Measurements from ENCODE around the gene CCSER1.
A peak's percentile ranks its signal among the peaks of the same experiment; 100 is the strongest.
"Not testable (repeated sequence)": the region's sequence is repeated elsewhere in the genome, so short reads cannot be mapped to it uniquely, and the experiment has no call there.

The CCSER1 gene

DNA sequence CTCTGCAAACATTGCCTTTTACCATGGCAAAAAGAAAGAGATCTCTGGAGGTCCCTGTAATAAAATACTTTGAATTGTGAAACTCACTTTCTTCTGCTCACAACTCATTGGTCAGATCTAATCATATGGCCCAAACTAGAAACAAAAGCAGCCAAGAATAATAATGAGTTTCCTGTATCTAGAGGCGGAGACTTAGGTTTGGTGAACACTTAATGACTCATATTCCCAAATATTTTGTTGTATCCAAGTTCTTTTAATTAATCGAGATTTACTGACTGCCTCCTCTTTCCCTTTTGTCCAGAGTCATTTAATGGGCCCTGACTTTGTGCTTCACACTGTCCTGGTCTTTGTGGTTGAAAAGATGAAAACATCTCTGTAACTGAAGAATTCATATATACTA, 190.6 kb downstream of the CCSER1 start:
- DNase-seq, result no peak

DNA sequence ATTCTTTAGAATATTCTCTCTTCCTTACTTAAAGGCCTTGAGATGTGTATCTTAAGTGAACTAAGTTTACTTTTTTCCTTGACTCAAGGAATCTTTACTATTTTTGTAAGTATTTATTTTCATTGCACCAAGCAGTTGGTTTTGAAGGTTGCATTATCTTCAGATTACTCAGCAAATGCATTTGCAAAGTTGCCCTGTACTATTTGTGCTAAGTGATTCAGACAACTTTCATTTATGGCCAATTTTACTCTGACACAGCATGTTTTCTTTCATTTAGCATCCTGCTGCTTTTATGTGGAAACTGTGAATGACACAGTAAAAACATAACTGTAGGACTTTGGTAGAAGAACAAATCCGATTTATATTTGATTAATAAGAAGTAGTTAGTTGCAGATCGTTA, 191.0 kb downstream of the CCSER1 start:
- DNase-seq, result no peak

DNA sequence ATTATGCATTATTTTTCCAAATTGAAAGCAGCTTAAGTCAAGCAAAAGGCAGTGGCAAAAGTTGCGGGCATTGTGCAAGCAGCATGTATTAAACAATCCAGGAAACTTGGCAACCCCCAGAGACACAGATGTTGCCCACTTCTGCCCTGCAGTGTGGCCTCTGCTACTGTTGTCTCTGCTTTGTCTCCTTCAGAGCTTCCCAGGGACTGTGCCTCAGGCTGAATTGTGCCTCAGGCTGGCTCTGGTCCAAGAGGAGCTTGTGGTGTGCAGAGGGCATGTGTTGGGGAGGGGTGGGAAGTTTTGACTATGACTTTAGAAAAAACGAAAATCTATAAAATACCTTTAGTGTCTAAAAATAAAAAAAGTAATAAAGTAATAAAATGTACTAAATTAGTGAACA, 201.4 kb downstream of the CCSER1 start:
- DNase-seq, result peak; percentile 15

DNA sequence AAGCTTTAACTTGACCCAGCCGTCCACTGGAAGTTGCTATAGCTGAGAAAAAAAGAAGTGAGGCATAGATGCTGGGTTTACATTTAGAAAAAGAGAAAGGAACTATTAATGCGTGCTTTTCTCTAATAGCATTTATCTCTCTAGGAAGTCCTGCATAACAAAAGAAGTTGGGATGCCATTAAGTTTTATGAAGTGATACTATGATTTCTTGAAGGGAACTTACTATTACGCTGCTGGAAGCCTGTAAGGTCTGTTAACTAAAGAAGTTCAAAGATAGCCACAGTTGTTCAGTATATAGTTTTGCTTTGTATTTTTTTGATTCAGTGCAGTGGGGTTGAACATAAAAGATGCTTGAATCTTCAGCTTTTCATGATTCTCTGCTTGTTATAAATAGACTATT, 203.4 kb downstream of the CCSER1 start:
- no peak for DNase-seq

DNA sequence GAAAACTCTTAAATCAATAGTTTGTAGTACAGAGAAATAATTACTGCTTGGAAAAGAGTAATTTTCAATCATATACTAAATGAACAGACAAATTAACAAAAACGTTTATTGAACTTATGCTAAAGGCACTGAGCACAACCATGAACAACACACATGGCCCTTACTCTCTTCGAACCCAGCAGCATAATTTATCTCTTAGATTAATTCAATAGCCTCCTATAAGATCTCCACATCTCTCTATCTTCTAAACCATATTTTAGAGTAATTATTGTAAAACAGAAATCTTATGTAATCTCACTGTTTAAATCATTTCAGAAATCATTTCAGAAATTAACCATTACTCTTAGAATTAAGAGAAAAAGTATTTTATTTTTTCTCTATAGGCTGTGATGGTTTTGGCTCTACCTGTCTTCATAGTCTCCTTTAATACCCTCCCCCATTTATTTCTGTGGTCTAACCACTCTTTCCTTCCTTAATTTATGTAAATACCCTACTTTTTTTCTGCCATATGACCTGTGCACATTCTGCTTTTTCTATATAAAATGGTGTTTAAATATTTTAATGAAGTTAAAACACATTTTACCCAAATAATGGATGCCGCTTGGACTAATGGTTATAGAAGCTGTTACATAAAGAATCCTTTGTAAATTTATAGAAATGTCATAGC, 218.5 kb downstream of the CCSER1 start:
- no peak for DNase-seq

DNA sequence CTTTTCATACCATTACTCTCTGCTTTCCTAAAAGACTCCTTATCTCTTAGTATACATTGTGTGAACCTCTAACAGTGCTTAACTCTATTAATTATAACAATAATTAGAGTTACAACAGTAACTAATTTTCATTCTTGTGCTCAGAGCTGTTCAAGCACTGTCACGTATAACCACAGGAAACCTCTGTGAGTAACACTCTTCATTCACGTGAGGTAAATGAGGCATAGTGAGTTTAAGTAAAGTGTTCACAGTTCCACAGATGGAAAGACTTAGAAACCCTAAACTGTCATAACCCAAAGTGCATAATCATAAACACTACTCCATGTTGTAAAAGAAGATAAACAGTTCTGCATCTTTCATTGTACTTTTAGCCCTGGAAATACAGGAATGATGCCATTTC, 222.4 kb downstream of the CCSER1 start:
- no peak for DNase-seq

DNA sequence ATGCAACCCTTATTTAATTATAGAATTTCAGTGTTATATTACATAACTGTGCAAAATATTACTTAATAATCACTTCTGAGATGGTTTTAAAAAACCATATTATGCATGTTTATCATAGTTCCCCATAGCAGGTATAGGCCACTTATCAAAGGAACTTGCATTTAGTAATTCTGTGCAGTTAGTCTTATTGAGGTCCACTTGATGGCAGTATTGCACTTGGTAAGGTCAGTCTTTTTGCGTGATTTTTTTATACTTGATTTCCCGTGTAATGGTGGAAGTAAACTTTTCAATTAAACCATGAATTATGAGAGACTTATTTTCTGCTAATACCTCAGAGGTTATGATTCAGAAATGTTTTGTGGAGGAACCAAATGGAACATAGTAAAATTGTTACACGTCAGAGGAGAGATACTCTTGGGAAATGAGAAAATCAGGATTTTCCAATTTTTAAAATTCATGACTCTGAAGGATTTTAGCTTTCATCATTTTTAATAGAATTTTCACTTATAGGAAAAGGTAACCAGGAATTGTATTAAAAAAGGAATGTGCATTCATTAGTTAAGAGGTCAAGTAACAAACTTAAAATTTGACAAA, 230.0 kb downstream of the CCSER1 start:
- peak; percentile 36 for DNase-seq

DNA sequence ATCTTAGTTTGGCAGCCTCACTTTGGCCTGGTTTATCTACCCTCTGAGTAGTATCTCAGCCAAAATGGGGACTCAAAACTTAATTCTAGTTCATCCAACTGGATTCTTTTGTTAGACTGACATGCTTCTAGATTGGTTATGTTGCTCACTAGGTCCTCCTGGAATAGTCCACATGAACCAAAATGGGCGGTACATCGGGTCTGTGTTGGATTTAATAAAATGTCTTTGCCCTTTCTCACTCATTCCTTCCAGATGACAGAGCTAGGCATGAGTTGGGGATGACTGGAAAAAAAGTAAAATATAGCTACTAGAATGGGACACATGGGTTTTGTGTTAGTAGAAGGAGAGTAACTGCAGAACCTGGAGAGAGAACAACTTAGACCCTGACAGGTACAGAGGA, 247.9 kb downstream of the CCSER1 start:
- no peak for DNase-seq

DNA sequence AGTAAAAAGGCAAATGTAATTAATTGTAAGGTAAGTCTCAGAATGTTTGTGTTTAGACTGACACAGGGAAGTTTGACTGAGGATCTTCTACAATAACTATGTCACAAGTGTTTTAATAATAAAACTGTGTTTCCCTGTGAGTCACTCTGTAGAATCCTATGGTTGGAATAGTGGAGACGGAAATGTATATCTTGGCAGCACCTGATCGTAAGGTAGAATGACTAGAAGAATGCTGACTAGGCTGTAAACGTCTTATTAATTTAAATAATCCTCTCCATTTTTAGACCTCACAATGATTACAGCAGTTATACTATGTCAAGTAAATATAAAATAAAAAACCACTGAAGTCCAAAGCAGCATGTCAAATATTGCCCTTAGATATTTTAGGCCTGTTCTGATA, 266.0 kb downstream of the CCSER1 start:
- DNase-seq, result no peak

DNA sequence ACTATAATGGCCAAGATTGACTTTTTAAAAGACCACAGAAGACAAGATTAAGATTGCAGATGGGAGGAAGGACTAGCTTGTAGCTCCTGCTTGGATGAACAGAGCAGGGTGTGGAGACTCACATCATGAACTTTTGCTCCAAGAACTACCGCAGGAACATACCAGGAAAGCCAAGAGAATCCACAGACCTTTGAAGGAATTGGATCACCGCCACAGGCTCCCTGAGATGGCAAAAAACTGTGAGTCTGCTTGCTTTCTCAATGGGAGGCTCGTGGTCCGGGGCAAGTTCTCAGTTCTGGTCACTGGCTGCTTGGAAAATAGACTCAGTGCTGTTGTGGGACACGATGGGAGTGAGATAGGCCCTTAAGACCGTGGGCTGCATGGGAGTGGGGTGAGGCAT, 276.6 kb downstream of the CCSER1 start:
- DNase-seq, result no peak

DNA sequence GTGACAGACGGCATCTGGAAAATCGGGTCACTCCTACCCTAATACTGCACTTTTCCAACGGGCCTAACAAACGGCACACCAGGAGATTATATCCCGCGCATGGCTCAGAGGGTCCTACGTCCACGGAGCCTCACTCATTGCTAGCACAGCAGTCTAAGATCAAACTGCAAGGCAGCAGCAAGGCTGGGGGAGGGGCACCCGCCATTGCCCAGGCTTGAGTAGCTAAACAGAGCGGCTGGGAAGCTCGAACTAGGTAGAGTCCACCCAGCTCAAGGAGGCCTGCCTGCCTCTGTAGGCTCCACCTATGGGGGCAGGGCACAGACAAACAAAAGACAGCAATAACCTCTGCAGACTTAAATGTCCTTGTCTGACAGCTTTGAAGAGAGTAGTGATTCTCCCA, 280.7 kb downstream of the CCSER1 start:
- not testable (repeated sequence) for DNase-seq

DNA sequence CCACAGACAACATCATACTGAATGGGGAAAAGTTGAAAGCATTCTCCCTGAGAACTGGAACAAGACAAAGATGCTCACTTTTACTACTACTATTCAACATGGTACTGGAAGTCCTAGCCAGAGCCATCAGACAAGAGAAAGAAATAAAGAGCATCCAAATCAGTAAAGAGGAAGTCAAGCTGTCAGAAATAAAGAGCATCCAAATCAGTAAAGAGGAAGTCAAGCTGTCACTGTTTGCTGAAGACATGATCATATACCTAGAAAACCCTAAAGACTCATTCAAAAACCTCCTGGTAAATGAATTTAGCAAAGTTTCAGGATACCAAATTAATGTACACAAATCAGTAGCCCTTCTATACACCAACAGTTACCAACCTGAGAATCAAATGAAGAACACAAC, 285.6 kb downstream of the CCSER1 start:
- DNase-seq, result not testable (repeated sequence)

DNA sequence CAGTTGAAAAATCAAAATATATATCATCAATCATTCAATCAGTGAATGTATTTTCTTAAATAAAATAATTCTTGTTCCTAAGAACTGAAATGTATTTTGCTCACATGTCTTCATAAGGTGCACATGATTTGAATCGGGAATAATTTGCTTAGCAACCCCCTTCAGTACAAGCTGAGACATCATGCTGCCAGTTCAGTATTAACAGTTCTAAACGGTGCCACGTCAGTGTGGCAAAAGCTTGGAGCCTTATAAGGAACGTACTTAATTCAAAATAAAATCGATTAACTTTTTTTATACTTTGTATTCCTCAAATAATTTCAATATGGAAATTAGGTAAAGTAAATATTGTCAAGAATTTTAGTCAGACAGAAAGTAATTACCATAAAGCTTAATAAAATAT, 287.9 kb downstream of the CCSER1 start:
- DNase-seq, result no peak

DNA sequence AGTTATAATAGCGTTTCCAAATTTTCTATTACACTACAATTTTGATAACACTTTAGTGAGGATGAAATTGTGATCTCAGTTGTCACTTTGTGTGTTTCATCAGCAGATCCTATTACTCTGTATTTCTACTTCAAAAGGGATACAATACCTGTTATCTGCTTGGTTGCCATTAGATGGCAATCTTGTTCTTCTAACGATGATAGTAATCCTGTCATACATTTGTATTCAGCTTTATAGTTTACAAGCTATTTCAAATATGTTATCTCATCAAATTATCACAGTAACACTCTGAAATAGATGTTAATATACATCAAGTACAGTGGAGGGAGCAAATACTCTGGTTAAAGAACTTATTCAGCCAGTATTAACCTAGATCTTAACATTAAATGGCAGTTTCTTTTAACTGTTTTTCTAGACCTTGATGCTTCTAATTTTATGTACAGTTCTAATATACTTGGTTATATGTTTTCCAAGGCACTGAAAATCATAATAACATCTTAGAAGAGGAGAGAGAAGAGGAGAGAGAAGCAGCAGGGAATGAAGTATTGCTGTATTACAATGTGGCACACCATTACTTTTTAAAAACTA, 292.0 kb downstream of the CCSER1 start:
- peak; percentile 70 for DNase-seq

DNA sequence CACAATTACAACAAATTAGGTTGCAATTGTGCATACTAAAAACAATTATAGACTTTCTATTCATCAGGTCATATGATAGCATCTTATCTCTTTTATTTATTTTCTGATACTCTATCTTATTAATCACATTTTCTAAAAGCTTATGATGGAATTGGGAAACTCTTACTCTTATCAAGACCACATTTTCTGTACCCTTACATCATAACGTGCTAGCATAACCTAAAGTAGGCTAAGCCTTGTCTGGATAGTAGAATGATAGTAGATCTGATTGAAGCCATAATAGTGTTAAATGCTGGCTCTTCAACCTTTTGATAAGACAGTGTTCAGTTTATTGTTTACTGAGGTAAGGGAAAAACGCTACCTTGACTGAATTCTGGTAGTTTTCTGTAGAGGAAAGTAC, 294.0 kb downstream of the CCSER1 start:
- no peak for DNase-seq

DNA sequence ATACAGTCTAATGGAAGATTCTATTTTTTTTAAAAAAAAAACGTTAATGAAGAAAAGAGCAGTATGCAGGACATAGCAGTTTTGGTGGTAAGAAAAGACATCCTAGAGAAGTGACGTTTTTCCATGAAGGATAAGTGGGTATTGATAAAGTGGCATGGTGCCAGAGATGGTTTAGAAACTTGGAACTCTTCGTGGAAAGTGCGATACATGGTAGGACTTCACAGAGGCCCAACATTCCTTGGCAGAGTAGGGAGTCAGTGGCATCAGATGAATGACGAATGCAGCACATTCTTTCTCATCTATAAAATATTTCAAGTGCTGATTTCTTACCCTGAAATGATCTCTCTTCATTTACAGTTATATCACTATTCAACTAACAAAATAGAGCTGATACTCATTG, 298.7 kb downstream of the CCSER1 start:
- DNase-seq, result no peak

DNA sequence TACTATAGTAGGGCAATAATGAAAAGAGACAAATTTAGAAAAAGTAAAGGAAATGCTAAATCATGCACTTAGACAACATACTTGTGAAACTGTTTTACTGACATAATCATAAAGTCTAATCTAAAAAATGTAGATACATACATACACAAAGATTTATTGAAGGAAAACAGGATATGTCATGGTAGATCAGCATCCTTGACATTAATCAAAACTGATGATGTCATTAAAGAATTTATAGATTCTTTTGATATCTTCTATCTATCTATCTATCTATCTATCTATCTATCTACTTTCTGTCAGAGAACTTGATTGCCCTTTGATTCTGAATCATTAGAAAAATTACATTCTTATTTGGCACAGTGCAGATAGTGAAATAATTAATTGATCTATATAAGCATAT, 311.3 kb downstream of the CCSER1 start:
- DNase-seq, result no peak

DNA sequence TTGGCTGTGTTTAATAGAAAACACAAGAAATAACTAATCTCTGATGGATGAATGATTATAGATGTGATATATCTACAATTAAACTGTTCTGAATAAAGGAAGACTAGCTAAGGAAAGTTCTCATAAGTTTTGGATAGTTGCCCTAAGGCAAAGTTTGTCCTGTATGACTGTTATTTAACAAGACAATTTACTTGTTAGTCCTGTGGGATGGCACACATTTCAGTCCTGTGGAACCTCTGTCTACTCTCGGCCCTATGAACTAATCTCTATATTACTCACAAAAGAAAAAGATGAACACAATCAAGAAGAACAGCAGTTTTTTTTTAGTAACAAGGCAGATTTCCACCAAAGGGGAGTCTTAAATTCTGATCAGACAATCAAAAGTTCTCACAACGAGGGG, 314.6 kb downstream of the CCSER1 start:
- no peak for DNase-seq

DNA sequence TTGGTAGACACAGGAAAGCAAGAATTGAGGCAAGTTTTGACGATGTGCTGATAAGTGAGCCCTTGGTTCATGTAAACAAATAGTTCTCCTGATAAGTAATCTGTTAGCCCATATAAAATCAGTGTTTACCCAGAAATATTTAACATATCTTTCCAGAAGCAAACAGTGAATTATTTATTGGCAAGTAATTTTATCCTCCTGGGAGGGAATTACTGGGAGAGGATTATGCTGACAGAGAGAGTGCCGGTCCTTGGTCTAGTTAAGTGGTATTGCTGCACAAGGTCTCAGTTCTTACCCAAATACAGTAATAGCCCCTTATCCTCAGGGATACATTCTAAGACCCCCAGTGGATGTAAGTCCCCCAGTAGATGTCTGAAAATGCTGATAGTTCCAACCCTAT, 315.4 kb downstream of the CCSER1 start:
- no peak for DNase-seq

DNA sequence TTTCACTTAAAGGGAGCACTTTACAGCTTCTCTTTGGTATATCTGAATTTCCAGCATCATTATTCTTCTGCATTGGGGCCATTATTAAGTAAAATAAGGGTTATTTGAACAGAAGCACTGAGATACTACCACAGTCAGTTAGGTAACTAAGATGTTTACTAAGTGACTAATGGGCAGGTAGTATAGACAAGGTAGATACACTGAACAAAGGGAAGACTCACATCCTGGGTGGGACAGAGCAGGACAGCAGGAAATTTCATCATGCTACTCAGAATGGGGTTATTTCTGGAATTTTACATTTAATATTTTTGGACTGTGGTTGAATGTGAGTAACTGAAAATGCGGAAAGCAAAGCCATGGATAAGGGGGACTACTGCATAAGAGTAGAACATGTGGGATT, 316.0 kb downstream of the CCSER1 start:
- no peak for DNase-seq

DNA sequence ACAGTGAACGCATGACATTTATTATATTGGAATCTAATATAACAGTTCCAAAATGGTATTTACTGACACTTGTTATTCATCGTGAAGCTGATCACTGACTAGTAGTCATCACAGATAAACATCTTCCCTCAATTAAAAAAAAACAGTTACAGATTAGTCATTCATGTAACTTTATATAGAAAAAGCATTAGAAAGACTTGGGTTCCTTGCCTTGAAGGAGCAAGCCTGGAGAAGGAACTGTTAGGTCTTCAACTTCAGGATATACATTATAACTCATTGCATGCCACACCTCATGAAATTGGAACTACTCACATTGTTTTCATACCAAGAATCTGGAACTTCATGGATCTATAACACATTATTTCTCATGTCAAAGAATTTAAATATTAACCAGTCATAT, 317.7 kb downstream of the CCSER1 start:
- no peak for DNase-seq

DNA sequence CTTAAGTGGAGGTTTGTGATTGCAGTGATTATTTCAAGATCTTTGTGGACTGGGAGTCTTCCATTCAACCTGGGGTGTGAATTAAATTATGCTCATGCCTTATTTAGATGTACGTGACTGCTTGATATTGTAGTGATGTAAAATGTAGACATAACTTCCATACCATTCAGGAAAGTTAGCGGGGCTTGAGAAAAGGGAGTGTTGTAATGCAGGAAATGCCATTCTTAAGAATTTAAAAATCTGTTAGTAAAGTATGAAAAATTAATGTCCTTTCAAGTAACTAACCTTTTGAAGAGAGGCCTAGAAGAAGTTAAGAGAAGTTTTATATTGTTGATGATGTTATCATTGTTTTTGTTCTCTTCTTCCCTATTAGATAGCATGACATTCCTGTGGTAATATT, 318.2 kb downstream of the CCSER1 start:
- no peak for DNase-seq

DNA sequence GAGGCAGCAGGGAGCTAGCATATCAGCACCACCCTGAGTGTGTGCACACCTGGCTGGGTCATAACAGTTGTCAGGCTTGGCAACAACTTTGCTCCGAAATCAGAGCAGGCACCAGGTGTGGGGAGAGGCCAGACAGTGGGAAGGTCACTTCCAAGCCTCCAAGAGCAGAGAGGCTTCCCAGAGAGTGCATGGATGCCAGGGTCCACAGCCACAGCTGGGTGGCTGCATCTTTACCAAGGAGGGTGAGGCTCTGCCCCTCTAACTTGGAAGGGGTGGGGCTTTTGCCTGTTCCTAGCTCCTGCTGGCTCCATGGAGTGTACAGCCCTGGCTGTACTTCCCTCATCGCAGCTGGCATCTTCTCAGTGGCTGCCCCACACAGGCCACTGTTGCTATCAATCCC, 322.4 kb downstream of the CCSER1 start:
- no peak for DNase-seq

DNA sequence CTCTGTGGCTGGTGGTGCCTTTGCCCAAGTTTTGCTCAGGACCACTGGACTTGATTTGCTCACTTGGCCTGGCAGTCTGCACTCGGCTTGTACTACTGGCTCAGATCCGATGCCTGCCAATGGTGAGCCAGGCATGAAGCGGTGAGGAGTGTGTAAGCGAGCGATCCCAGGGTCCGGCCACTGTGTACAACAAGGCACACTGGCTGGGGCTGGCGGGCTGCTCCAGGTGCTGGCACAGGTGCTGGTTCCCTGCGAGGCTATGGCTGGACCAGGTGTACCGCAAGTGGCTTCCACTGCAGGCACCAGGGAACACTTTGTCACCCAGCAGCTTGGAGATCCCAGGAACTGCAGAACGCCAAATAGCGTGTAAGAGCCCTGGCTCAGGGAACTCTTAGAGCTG, 329.7 kb downstream of the CCSER1 start:
- DNase-seq, result no peak

DNA sequence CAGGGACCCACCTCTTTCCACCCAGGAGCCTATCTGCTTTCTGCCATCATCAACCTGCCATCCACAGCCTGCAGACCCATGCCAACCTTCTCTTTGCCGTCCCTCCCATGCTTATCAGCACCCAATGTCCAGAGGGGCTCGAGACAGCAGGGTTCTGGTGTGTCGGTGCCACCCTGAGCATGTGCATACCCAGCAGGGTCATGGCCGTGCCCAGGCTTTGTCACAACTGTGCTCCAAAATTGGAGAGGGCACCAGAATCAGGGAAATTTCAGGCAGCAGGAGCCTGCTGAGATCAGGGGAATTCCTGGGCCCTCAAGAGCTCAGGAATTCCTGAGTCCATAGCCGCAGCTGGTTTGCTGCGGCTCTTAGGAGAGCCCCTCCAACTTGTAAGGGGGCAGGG, 330.6 kb downstream of the CCSER1 start:
- DNase-seq, result no peak

Data from NCI-H1436 (cell line).